ENCODE measurements around the gene STEAP1B.

DNA sequence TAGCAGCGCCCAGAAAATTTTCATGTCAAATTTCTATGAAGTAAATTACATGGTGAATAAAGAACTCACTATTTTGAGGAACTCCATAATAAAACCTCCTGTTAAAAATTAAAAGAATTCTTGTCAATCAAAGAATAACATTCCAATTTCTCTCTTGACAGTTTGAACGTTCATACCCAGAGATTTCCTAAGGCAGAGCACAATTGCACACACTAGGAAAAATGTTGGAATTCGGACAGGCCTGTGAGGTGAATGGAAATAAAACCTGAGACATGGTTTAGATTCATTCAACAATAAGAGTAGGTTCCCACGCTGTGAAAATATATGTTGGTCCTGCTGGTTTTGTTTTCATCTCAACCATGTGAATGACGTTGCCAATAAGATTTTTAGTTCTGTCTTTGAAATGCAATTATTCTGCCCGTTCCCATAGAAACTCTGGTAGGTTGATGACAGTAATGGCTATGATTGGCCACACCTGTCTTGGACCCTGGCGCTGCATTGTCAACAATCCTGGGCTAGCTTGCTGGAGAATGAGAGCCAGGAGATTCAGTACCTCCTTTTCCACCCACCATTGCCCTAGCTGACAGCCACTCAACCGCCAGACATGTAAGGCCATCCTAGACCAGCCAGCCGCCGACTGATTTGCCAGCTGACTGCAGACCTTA is 99.7 kb downstream of the STEAP1B start:
- TF ChIP-seq YY1 (IDR thresholded peaks at IDR 0.05; ENCODE audit: low read depth) (no peak), TCF12 (IDR thresholded peaks at IDR 0.05; ENCODE audit: low read depth) (no peak), FOXM1 (IDR thresholded peaks at IDR 0.05; ENCODE audit: borderline replicate concordance, low read depth) (no peak)

Measured in Ishikawa (cell line).